Stimulated activated CD4-positive, alpha-beta T cell treated with anti-CD3 and anti-CD28 coated beads, Interleukin-2, amount 100 ng/mL, for 24 hours (primary cell): ENCODE data around the gene SSTR5.
"Not testable (repeated sequence)": the region's sequence is repeated elsewhere in the genome, so short reads cannot be mapped to it uniquely, and the experiment has no call there.

Experiments used
- DNase-seq, 2 donors: peaks; one replicate each; pipeline ENCODE4 v3.0.0-alpha.2; 2020

The SSTR5 gene

GRCh38 chr16:1076801-1077576 is 4.4 kb downstream of the SSTR5 start:
- no peak for DNase-seq

- DNase-seq, result no peak
These were observed 5.5 kb downstream of the SSTR5 start for GRCh38 chr16:1077877-1078578.

- DNase-seq, result no peak
These were observed 6.1 kb downstream of the SSTR5 start for GRCh38 chr16:1078579-1079021.

GRCh38 chr16:1079341-1079740 is 6.8 kb downstream of the SSTR5 start:
- no peak for DNase-seq

- no peak for DNase-seq
These were observed 7.4 kb downstream of the SSTR5 start for GRCh38 chr16:1079786-1080525.

- DNase-seq, result no peak
These were observed 8.5 kb downstream of the SSTR5 start for GRCh38 chr16:1080801-1081733.

- DNase-seq, result no peak
These were observed 9.3 kb downstream of the SSTR5 start for GRCh38 chr16:1081734-1082265.

GRCh38 chr16:1082266-1082951 is 9.9 kb downstream of the SSTR5 start:
- DNase-seq, result no peak

- DNase-seq, result no peak
These were observed 10.6 kb downstream of the SSTR5 start for GRCh38 chr16:1082952-1083675.

- DNase-seq, result no peak
These were observed 12.4 kb downstream of the SSTR5 start for GRCh38 chr16:1084971-1085370.

- not testable (repeated sequence) for DNase-seq
These were observed 13.9 kb downstream of the SSTR5 start for GRCh38 chr16:1086443-1086842.

- no peak for DNase-seq
These were observed 16.0 kb downstream of the SSTR5 start for GRCh38 chr16:1088295-1089170.

- DNase-seq, result no peak
These were observed 16.9 kb downstream of the SSTR5 start for GRCh38 chr16:1089439-1089821.

GRCh38 chr16:1089822-1090619 is 17.5 kb downstream of the SSTR5 start:
- DNase-seq, result no peak

GRCh38 chr16:1090620-1091587 is 18.4 kb downstream of the SSTR5 start:
- DNase-seq, result no peak

GRCh38 chr16:1091992-1092552 is 19.5 kb downstream of the SSTR5 start:
- DNase-seq, result no peak

- not testable (repeated sequence) for DNase-seq
These were observed 20.2 kb downstream of the SSTR5 start for GRCh38 chr16:1092685-1093283.
